ENCODE data around the gene UBE2N. TPM values are rescaled to one million over a fixed set of nuclear protein-coding genes. Genes with fewer than 3 reads are reported as not detected.

Gene UBE2N
- total RNA-seq, 4 donors from 2014 or later: 22.3 to 55.9 (median 30.8) TPM

DNA sequence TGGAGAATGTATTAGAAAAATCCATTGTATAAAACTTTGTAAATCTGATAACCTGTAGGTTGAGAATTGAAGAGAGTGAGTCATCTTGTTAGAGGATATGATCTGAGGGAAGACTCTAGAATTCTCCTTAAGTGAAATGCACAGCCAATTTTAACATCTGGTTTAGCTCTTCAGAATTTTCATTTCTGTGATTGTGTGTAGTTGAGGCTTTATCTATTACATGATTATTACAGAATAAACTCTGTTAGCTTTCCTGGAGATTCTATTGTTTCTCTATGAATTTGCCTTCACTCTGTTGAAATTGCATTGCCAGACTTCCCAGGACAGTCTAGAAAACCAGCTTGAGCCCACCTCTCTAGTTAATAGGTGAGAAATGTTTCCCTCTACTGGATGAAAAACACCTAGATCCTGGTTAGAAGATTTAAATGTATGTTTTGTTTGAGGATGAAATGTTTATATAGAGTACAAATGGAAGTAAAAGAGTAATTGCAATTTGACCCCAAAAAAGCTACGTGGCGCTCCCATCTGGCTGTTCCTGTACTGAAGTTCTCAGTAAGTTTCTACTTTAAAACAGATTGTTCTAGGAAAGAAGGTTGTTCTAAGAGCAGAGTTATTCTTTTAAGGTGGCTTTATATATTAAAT is 61.1 kb downstream of the UBE2N start:
- H3K27ac ChIP-seq: peak overlapping the region; percentile 95 to 97 (median 96)
- H3K36me3 ChIP-seq: no peaks in the 10 kb centered on the region
- no peaks in the 10 kb centered on the region for H3K9me3 ChIP-seq
- intact Hi-C loops (cut with DNase I): no loop called here
- peak overlapping the region in 2 of 3 donors; percentile 72 to 98 for H3K4me3 ChIP-seq (replicated peaks in 1 of 3)
- H3K27me3 ChIP-seq: no peaks in the 10 kb centered on the region
- TF ChIP-seq, protein P1, sequence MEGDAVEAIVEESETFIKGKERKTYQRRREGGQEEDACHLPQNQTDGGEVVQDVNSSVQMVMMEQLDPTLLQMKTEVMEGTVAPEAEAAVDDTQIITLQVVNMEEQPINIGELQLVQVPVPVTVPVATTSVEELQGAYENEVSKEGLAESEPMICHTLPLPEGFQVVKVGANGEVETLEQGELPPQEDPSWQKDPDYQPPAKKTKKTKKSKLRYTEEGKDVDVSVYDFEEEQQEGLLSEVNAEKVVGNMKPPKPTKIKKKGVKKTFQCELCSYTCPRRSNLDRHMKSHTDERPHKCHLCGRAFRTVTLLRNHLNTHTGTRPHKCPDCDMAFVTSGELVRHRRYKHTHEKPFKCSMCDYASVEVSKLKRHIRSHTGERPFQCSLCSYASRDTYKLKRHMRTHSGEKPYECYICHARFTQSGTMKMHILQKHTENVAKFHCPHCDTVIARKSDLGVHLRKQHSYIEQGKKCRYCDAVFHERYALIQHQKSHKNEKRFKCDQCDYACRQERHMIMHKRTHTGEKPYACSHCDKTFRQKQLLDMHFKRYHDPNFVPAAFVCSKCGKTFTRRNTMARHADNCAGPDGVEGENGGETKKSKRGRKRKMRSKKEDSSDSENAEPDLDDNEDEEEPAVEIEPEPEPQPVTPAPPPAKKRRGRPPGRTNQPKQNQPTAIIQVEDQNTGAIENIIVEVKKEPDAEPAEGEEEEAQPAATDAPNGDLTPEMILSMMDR (IDR thresholded peaks at IDR 0.05): peak in 3 of 6 experiments; percentile 24 to 50 (median 45)
- no peak for TF ChIP-seq POLR2A (IDR thresholded peaks at IDR 0.05)
- DNase-seq: no peak
- peaks cover 34 to 47% of the 10 kb centered on the region in 2 donors for H3K4me1 ChIP-seq
- 33 to 40% methylated on average over 2 of the region's 2 CpGs for WGBS, 2 donors

DNA sequence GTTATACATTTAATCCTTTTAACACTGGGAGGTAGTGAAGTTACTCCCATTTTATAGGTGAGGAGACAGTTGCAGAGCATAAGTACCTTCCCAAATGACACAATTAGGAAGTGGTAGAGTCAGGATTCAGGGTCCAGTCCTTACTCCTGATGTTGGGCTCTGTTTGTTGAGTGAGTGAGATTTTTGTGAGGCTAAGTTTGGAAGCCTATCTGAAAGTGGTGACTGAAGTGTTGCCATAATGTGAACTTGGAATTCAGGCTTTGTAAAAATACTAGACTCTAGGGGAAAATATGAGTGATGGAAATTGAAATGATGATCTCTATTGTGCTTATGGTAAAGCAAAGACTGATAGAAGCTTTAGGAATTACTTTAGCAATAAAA is 61.8 kb downstream of the UBE2N start:
- no peaks in the 10 kb centered on the region for H3K27me3 ChIP-seq
- H3K4me1 ChIP-seq: peaks cover 34 to 47% of the 10 kb centered on the region in 2 donors
- H3K36me3 ChIP-seq: no peaks in the 10 kb centered on the region
- H3K27ac ChIP-seq: peak overlapping the region; percentile 95 to 97 (median 96)
- no peaks in the 10 kb centered on the region for H3K9me3 ChIP-seq
- intact Hi-C loops (cut with DNase I): no loop called here
- TF ChIP-seq, protein P1 (IDR thresholded peaks at IDR 0.05): no peak
- no peak for TF ChIP-seq POLR2A (IDR thresholded peaks at IDR 0.05)
- DNase-seq: no peak
- H3K4me3 ChIP-seq (replicated peaks in 1 of 3): peak overlapping the region; percentile 39 to 98 (median 72)

DNA sequence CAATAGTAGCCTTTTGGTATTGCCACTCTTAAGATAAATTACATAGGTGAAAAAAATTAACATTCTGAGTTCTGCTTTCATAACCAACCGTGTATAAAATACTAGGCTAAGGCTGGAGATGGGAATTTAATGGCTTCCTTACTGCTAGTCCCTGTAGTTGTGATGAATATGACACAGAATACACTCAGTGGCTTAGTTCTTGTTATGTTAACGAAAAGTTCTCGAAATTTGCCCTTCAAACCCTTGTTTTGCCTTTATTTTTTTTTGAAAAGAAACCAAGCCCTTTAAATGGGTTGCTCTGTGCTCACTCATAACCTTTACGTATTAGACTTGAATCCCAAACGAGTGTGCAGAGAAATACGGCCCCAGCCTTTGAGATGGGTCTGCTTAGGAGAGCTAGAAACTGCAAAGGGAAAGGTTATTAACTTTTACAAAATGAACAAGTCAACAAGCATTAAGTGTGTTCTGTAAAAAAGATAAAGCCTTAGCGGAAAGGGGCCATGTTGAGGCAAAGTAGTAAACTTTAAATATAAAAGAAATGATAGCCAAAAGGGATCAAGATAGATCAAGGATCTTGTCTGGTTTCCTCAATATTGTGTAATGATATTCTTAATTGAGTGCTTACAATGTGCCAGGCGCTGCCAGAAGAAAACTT is 62.3 kb downstream of the UBE2N start:
- Histone ChIP-seq H3K4me3 (replicated peaks in 1 of 3) (peak overlapping the region; percentile 39 to 98 (median 72)), H3K36me3 (no peaks in the 10 kb centered on the region), H3K27me3 (no peaks in the 10 kb centered on the region), H3K4me1 (peaks cover 34 to 42% of the 10 kb centered on the region in 2 donors), H3K27ac (peak overlapping the region; percentile 95 to 97 (median 96)), H3K9me3 (no peaks in the 10 kb centered on the region)
- no peak for DNase-seq
- intact Hi-C loops (cut with DNase I): no loop called here
- no peak for TF ChIP-seq POLR2A (IDR thresholded peaks at IDR 0.05)
- TF ChIP-seq, protein P1 (IDR thresholded peaks at IDR 0.05): no peak
- 5 to 6% methylated on average over 8 of the region's 8 CpGs for WGBS, 2 donors

DNA sequence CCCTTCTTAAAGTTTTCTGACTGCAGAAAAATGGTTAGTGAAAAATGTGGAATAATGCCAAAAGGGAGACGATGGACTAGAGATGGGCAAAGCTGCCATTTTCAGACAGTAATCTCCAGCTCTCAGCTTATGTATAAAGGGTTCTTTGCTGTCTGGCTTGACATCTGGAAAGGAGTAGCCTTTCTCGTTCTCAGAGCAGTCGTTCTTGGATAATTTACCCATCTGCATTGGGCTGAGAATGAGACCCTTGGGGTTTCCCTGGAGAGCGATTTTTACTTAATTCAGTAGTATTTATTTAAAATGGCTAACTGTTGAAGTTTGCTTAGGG is 62.8 kb downstream of the UBE2N start:
- no peaks in the 10 kb centered on the region for H3K27me3 ChIP-seq
- no peak for DNase-seq
- H3K4me3 ChIP-seq (replicated peaks in 1 of 3): peak overlapping the region; percentile 72 to 98 (median 89)
- 1 to 3% methylated on average over 4 of the region's 4 CpGs for WGBS, 2 donors
- peaks cover 34 to 37% of the 10 kb centered on the region in 2 donors for H3K4me1 ChIP-seq
- intact Hi-C loops (cut with DNase I): no loop called here
- peak overlapping the region; percentile 95 to 97 (median 96) for H3K27ac ChIP-seq
- H3K9me3 ChIP-seq: no peaks in the 10 kb centered on the region
- TF ChIP-seq POLR2A (IDR thresholded peaks at IDR 0.05): no peak
- TF ChIP-seq, protein P1 (IDR thresholded peaks at IDR 0.05): no peak
- no peaks in the 10 kb centered on the region for H3K36me3 ChIP-seq

Data from thyroid gland (tissue), 4 donors.